ENCODE measurements around the gene MAP3K8. TPM values are rescaled to one million over a fixed set of nuclear protein-coding genes. Genes with fewer than 3 reads are reported as not detected.

The MAP3K8 gene
- total and polyA plus RNA-seq, 2 of the 8 experiments (the other 6 are each of a cell fraction or from before 2014, with no cell fraction given) = 5.6 to 6.0 TPM

DNA sequence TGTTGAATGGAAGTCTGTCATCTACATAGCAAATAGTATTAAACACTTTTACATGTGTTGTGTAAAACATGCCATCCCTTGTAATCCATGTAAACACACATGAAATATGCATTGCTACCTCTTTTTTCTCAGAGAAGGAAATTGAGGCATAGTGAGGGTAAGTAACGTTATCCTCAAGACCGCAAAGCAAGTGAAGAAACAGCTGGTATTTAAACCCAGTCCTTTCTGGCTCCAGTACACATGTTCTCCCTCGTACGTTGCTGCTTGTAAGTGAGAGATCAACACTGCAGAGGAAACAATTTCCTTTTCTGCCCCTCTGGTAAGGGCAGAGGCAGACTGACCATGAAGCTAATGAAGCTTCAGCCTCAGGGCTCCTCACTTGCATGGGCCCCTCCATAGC is 28.5 kb downstream of the MAP3K8 start:
- FAIRE-seq = no peak
- H4K5ac ChIP-seq (ENCODE audit: insufficient read length, low read depth, low read length) = no peak overlapping the region
- no peak overlapping the region for H2BK15ac ChIP-seq (ENCODE audit: low read length)
- H3K79me2 ChIP-seq (ENCODE audit: control insufficient read depth in 1 of 2, insufficient read depth in 2 of 2, low read length in 2 of 2) = no peaks in the 10 kb centered on the region
- no peak overlapping the region for H4K8ac ChIP-seq (ENCODE audit: extremely low read depth, insufficient read depth, low read length)
- no peaks in the 10 kb centered on the region for H3K9me3 ChIP-seq (ENCODE audit: insufficient read depth in 2 of 2, low read depth in 1 of 2, low read length in 1 of 2)
- H2AK5ac ChIP-seq (ENCODE audit: low read depth, low read length) = no peak overlapping the region
- no peak overlapping the region for H3K4me2 ChIP-seq (ENCODE audit: insufficient read depth in 1 of 2, low read depth in 2 of 2, low read length in 2 of 2)
- H3K56ac ChIP-seq (replicated peaks; ENCODE audit: insufficient read length, low read depth, low read length) = no peak overlapping the region
- no peaks in the 10 kb centered on the region for H3K23me2 ChIP-seq (ENCODE audit: low read depth, low read length)
- no peaks in the 10 kb centered on the region for H4K20me1 ChIP-seq (replicated peaks in 1 of 2; ENCODE audit: control insufficient read depth in 1 of 2, insufficient read depth in 2 of 2, low read length in 2 of 2)
- 83% methylated on average over 4 of the region's 4 CpGs; no CpG with 5 or more reads in 1 of the 2 experiments for WGBS, 2 experiments (ENCODE audit: extremely low coverage in 1 of 2, insufficient coverage in 1 of 2, insufficient read length in 1 of 2, insufficient replicate concordance in 2 of 2, low coverage in 1 of 2, low lambda C conversion rate in 2 of 2, missing lambda C conversion rate in 1 of 2)
- peaks cover 2 to 15% (median 10%) of the 10 kb centered on the region in 4 experiments; a peak in 6 of 8 replicates for H3K36me3 ChIP-seq (ENCODE audit: control insufficient read depth in 2 of 4, insufficient read depth in 4 of 4, low read length in 3 of 4)
- H2BK120ac ChIP-seq (replicated peaks; ENCODE audit: low read depth, low read length) = no peak overlapping the region
- H3K14ac ChIP-seq (ENCODE audit: insufficient read length) = no peak overlapping the region
- H3K23ac ChIP-seq (ENCODE audit: insufficient read length) = no peak overlapping the region
- H3K79me1 ChIP-seq (ENCODE audit: low read depth, low read length) = no peaks in the 10 kb centered on the region
- DNase-seq (ENCODE audit: low read depth in 1 of 2, low spot score in 2 of 2) = no peak
- H3K27ac ChIP-seq (ENCODE audit: low read depth, low read length) = no peak overlapping the region
- no peak overlapping the region for H2BK20ac ChIP-seq (ENCODE audit: low read length)
- H3K4me1 ChIP-seq (replicated peaks in 1 of 4; ENCODE audit: control insufficient read depth in 3 of 4, insufficient read depth in 4 of 4, low read length in 3 of 4) = peaks cover 0 to 7% (median 3%) of the 10 kb centered on the region in 4 experiments; a peak in 3 of 7 replicates
- no peak overlapping the region for H2BK12ac ChIP-seq (ENCODE audit: low read depth, low read length)
- no peaks in the 10 kb centered on the region for H3K27me3 ChIP-seq (replicated peaks in 1 of 4; ENCODE audit: control insufficient read depth in 3 of 4, extremely low read depth in 1 of 4, insufficient read depth in 3 of 4, low read length in 3 of 4)
- no peak overlapping the region for H3K4ac ChIP-seq (replicated peaks; ENCODE audit: insufficient read length, low read depth, low read length)
- no peak overlapping the region for H3K4me3 ChIP-seq (ENCODE audit: extremely low read depth in 1 of 4, insufficient read depth in 2 of 4, low read depth in 3 of 4, low read length in 4 of 4)
- ChIA-PET CTCF (ENCODE audit: partially characterized antibody) (interaction anchor here (1.3 to 1.5 kb wide), 2 partner anchors 60 to 70 kb away, joined by 3 read pairs; no protein-coding TSS in a partner anchor), POLR2A (ENCODE audit: partially characterized antibody) (no interaction called here)
- no peak overlapping the region for H2BK5ac ChIP-seq (ENCODE audit: low read depth, low read length)
- H3K18ac ChIP-seq (ENCODE audit: extremely low read depth, low read length) = no peak overlapping the region
- H3K9ac ChIP-seq (replicated peaks in 1 of 4; ENCODE audit: extremely low read depth in 1 of 4, low read depth in 3 of 4, low read length in 3 of 4) = no peak overlapping the region
- no peak overlapping the region for H4K91ac ChIP-seq (replicated peaks; ENCODE audit: insufficient read length, low read length)
- H2AFZ ChIP-seq (ENCODE audit: low read length) = no peak overlapping the region
- TF ChIP-seq BACH1 (IDR thresholded peaks at IDR 0.05; ENCODE audit: low read length) = no peak
- TF ChIP-seq SP2 (IDR thresholded peaks at IDR 0.05; ENCODE audit: low read length) = no peak
- TF ChIP-seq CHD1 (IDR thresholded peaks at IDR 0.05; ENCODE audit: low read depth, low read length) = no peak
- no peak for TF ChIP-seq RFX5 (IDR thresholded peaks at IDR 0.05; ENCODE audit: borderline replicate concordance, low read depth, low read length)
- no peak for TF ChIP-seq SIN3A (conservative IDR thresholded peaks at IDR 0.05 in 1 of 2, IDR thresholded peaks at IDR 0.05 in 1 of 2; ENCODE audit: low read depth in 1 of 2, low read length in 2 of 2)
- no peak for TF ChIP-seq GABPA (IDR thresholded peaks at IDR 0.05; ENCODE audit: borderline replicate concordance, insufficient read depth, low read length)
- TF ChIP-seq RAD21 (IDR thresholded peaks at IDR 0.05 in 1 of 2, conservative IDR thresholded peaks at IDR 0.05 in 1 of 2; ENCODE audit: low read depth in 2 of 2, low read length in 2 of 2) = no peak
- no peak for TF ChIP-seq KDM4A (IDR thresholded peaks at IDR 0.05; ENCODE audit: low read depth, low read length, severe bottlenecking)
- no peak for TF ChIP-seq TAF7 (optimal IDR thresholded peaks at IDR 0.05; ENCODE audit: borderline replicate concordance, low read depth, low read length)
- no peak for TF ChIP-seq EP300 (IDR thresholded peaks at IDR 0.05; ENCODE audit: borderline replicate concordance in 1 of 2, low read depth in 2 of 2, low read length in 2 of 2)
- no peak for TF ChIP-seq HDAC2 (IDR thresholded peaks at IDR 0.05; ENCODE audit: borderline replicate concordance in 1 of 2, low read depth in 2 of 2, low read length in 2 of 2)
- TF ChIP-seq FOSL1 (IDR thresholded peaks at IDR 0.05; ENCODE audit: insufficient read depth, low read depth, low read length) = no peak

All from H1 (cell line).